MG63 (cell line): ENCODE results near the gene ABCB4. TPM values are rescaled to one million over a fixed set of nuclear protein-coding genes. Genes with fewer than 3 reads are reported as not detected.

Source experiments
- DNase-seq: peaks from one replicate; pipeline ENCODE4 v3.0.0-alpha.2; 2020
- H3K27me3 ChIP-seq: fragments of 250-450 bp; sonication (Bioruptor Pico); 2 replicates; pipeline ENCODE4 v1.5.1; 2020; ENCODE audit warnings: mild to moderate bottlenecking, moderate library complexity
- H3K36me3 ChIP-seq: fragments of 250-450 bp; sonication (Bioruptor Pico); 2 replicates; pipeline ENCODE4 v1.5.1; 2020; ENCODE audit warnings: mild to moderate bottlenecking, moderate library complexity
- H3K4me3 ChIP-seq: fragments of 250-450 bp; sonication (Bioruptor Pico); 2 replicates; pipeline ENCODE4 v1.5.1; 2020; ENCODE audit warnings: mild to moderate bottlenecking, moderate library complexity
- H3K9me3 ChIP-seq: fragments of 250-450 bp; sonication (Bioruptor Pico); 2 replicates; pipeline ENCODE4 v1.5.1; 2020; ENCODE audit warnings: mild to moderate bottlenecking, moderate library complexity
- total RNA-seq: library from RNA; depleted of rRNA; stranded (reverse); fragments of >200 nt; shearing (Covaris generic); gene quantifications from 2 replicates; pipeline ENCODE4 v1.2.3, GENCODE V29; 2014; ENCODE audit warnings: low replicate concordance

The ABCB4 gene
- total RNA-seq, 1 experiment from 2014 or later = 0.99 TPM

DNA sequence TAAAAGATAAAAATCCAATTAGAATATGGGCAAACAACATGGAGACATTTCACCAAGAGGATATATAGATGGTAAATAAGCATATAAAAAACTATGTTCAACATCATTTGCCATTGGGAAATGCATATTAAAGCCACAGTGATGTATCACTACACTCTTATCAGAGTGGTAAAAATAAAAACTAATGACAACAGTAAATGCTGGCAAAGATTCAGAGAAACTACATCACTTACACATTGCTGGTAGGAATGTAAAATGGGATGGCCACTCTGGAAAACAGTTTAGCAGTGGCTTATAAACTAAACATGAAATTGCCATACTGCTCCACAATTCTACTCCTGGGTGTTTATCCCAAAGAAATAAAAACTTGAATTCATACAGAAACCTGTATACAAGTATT, 70.8 kb downstream of the ABCB4 start:
- DNase-seq = no peak
- H3K9me3 ChIP-seq = no peaks in the 10 kb centered on the region
- no peaks in the 10 kb centered on the region for H3K27me3 ChIP-seq
- H3K4me3 ChIP-seq = no peak overlapping the region
- no peaks in the 10 kb centered on the region for H3K36me3 ChIP-seq

DNA sequence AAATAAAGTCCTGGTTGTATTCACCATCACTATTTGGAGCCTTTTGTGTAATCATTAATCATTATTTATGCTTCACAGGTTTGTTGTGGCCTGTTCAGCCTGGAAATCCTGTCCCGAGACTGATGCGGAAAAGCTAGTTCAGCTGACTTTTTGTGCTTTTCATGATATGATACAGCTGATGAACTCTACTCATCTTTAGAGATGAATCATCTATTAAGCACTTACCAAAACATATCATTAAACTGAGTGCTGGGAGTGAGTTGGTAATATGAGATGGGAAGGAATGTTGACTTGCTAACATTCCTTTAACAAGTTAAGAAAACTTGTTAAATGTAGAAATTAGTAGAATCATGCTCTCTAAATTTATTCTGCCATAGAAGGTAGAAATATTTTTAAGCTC, 77.0 kb downstream of the ABCB4 start:
- H3K4me3 ChIP-seq = no peak overlapping the region
- H3K9me3 ChIP-seq = no peaks in the 10 kb centered on the region
- no peaks in the 10 kb centered on the region for H3K27me3 ChIP-seq
- DNase-seq = no peak
- H3K36me3 ChIP-seq = no peaks in the 10 kb centered on the region

DNA sequence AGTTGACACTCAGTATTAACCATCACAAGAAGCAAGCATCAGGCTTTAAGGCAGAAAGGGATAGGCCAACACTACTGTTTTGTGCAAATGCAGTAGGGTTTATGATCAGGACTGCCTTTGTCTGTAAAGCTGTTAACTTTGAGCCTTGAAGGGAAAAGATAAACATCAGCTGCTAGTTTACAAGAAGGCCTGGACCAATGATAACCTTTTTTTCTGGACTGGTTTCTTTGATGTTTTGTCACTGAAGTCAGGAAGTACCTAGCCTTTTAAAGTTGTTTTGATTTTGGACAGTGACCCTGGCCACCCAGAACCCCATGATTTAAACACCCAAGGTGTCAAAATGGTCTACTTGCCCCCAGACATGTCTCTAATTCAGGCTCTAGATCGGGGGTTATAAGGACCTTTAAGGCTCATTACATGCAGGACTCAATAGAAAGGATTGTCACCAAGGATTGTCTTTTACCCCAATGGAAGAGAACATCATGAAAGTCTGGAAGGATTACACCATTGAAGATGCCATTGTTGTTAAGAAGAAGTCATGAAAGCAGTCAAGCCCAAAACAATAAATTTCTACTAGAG, 79.9 kb downstream of the ABCB4 start:
- H3K4me3 ChIP-seq = no peak overlapping the region
- H3K27me3 ChIP-seq = no peaks in the 10 kb centered on the region
- H3K36me3 ChIP-seq = no peaks in the 10 kb centered on the region
- H3K9me3 ChIP-seq = no peaks in the 10 kb centered on the region
- DNase-seq = no peak

DNA sequence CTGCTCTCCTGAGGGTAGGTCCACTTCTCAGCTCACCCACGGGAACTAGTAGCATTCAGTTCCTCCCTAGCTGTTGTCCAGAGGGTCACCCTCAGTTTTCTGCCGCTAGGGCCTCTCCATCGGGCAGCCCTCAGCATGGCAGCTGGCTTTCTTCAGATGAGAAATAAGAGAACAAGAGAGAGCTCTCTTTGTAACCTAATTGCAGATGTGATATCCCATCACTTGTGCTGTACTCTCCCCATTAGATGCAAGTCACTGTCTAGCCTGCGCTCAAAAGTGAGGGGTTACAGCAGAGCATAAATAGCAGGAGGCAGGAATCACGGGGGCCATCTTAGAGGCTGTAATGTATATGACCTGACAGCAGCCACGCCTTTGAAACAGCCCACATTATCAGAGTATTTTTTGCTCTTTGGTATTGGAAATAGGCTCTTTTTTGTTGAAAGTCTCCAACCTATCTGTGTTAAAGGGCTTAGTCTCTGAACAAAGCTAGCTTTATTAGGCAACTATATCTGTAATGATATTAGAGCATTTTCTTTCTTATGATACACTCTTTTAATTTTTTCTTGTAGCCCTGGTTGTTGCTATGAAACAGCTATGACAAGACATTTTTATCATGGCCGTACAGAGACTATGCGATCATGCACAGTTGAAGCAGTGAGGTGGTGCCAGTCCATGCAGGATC, 84.3 kb downstream of the ABCB4 start:
- Histone ChIP-seq H3K36me3 (no peaks in the 10 kb centered on the region), H3K4me3 (no peak overlapping the region), H3K9me3 (no peaks in the 10 kb centered on the region), H3K27me3 (no peaks in the 10 kb centered on the region)
- no peak for DNase-seq

DNA sequence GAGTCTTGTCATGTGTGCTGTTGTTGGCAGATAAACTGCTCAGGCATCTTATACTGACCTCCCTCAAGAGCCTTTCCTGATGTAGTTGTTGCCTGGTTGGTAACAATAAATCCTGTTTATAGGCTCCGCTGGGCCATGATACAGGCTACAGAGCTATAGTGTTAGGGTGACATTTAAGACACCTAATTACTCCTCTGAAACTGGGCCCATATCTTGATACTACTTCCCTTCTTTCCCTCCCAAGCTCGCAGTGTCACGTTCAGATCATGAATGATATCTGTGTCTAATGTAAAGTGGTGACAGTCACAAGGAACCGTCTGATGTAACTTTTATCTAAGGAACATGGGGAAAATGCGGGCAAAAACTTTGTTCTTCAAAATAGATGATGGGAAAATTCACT, 94.6 kb downstream of the ABCB4 start:
- no peaks in the 10 kb centered on the region for H3K27me3 ChIP-seq
- no peak overlapping the region for H3K4me3 ChIP-seq
- no peak for DNase-seq
- H3K36me3 ChIP-seq = no peaks in the 10 kb centered on the region
- H3K9me3 ChIP-seq = no peaks in the 10 kb centered on the region

DNA sequence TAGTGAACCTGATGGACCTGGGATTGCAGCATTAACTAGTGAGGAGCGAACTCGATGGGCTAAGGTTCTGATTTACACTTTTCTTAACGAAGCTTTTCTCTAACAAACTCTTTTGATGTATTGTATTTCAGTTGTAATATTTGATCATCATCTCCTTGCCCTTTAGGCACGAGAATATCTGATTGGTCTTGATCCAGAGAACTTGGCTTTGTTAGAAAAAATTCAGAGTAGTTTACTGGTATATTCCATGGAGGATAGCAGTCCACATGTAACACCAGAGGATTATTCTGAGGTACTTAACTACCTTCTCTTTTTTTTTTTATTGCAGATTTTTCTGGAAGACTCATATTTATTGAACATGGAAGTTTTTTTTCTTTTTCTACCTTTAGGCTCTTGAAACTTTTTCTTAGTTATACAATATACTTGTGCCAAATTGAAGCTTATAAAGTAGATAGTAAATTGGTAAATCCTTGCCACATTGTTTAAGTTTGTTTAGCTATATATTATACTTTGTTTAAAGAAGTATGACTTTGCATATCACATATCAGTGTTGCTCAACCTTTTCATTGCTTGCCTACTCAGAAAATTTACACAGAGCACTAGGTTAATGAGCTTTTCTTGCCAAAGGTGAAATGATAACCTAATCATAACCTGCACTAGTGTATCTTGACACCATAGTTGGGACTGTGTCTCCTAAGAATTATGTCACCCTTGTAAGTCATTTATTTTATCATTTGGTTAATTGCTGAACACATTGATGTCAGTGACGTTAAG, 99.6 kb downstream of the ABCB4 start:
- DNase-seq = no peak
- H3K4me3 ChIP-seq = no peak overlapping the region

DNA sequence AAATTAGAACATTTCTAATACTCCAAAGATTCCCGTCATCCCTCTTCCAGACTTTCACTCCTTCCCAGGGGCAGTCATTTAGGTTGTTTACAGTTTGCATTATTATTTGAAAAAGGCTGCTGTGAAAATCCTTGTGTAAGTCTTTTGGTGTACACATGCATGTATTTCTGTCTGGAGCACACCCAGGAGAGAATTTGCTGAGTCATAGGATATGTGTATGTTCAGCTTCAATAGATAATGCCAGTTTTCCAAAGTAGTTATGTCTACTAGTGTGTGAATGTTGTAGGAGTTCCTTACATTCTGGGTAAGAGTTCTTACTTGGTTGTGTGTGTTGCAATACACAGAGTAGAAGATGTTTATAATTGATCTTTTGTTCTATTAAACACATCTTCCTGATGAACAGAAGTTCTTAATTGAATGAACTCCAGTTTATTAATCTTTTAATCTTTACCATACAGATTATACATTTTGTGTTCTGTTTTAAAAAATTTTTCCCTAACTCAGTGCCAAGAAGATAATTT, 104.8 kb downstream of the ABCB4 start:
- Histone ChIP-seq H3K36me3 (no peaks in the 10 kb centered on the region; the same call in 1 of the 2 replicates), H3K4me3 (no peak overlapping the region), H3K27me3 (no peaks in the 10 kb centered on the region), H3K9me3 (no peaks in the 10 kb centered on the region)
- DNase-seq = peak; percentile 3

More for the DNA sequence above, 99.6 kb downstream of the ABCB4 start:
- Histone ChIP-seq H3K36me3 (no peaks in the 10 kb centered on the region; the same call in 1 of the 2 replicates), H3K27me3 (no peaks in the 10 kb centered on the region), H3K9me3 (no peaks in the 10 kb centered on the region)

DNA sequence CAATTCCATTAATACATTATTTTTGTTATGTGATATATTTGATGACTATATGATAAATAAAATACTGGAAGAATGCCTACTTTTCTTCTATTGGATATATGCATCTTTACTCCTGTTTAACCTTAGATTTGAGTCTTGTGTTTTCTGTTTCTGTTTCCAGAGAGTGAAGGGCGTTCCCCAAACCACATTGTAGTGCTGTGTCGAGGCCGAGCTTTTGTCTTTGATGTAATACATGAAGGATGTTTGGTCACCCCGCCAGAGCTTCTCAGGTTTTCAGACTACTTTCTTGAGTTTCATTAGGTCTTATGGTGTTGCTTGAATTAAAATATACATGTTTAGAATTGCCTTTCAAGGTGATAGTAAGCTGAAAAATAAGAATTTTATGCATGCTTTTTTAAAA, 106.3 kb downstream of the ABCB4 start:
- H3K4me3 ChIP-seq = no peak overlapping the region
- no peak for DNase-seq
- no peaks in the 10 kb centered on the region; the same call in 1 of the 2 replicates for H3K36me3 ChIP-seq
- no peaks in the 10 kb centered on the region for H3K27me3 ChIP-seq
- H3K9me3 ChIP-seq = no peaks in the 10 kb centered on the region

DNA sequence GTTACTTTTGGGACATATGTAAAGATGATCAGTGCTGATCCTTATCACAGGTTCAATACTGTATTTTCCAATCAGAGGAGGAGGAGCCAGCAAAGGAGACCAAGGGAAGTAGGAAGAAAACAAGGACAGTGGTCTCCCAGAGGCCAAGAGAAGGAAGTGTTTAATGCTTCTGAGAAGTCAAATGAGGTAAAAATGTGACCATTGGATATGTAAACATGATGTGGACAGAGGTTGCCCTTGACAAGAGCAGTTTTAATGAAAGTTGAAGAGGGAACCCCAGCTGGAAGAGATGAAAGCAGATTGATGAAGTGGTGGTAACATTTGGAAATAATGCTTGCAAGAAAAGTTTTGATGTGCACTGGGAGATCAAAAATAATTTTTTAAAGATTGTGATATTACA, 111.2 kb downstream of the ABCB4 start:
- Histone ChIP-seq H3K27me3 (no peaks in the 10 kb centered on the region), H3K9me3 (no peaks in the 10 kb centered on the region), H3K4me3 (no peak overlapping the region), H3K36me3 (peaks cover 2% of the 10 kb centered on the region; the same call in 1 of the 2 replicates)
- DNase-seq = no peak

DNA sequence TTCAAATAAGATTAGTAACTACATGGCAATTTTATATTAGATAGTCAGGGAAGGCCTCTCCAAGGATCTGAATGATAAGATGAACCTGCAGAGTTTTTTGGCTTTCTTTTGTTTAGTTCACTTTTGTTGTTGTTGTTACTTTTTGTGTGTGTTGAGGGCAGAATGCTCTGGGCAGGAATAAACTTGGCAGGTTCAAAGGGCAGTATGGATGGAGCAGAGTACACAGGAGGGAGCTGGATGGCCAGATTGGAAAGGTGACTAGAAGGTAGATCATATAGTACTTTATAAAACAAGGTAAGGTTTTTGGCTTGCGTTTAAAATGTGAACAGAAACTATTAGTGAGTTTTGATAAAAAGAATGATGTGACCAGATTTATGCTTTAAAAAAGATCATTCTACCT, 112.1 kb downstream of the ABCB4 start:
- Histone ChIP-seq H3K27me3 (no peaks in the 10 kb centered on the region), H3K36me3 (peaks cover 2% of the 10 kb centered on the region; the same call in 1 of the 2 replicates), H3K9me3 (no peaks in the 10 kb centered on the region), H3K4me3 (no peak overlapping the region)
- no peak for DNase-seq

DNA sequence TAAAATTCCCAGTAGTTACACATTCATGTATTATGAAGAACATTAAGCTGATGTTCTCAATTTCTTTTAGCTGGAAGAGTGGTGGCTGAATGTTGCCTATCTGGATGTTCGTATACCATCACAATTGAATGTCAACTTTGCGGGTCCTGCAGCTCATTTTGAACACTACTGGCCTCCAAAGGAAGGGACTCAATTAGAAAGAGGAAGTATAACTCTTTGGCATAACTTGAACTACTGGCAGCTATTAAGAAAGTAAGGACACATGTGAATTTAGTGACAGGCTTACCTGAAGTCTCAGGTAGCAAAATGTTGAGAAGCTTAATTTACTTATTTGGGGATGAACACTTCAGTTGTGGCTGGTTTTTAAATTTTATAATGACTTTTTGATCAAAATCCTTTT, 114.2 kb downstream of the ABCB4 start:
- Histone ChIP-seq H3K9me3 (peaks cover under 1% of the 10 kb centered on the region; the same call in 1 of the 2 replicates), H3K27me3 (no peaks in the 10 kb centered on the region), H3K36me3 (peaks cover 10% of the 10 kb centered on the region), H3K4me3 (no peak overlapping the region)
- DNase-seq = no peak

DNA sequence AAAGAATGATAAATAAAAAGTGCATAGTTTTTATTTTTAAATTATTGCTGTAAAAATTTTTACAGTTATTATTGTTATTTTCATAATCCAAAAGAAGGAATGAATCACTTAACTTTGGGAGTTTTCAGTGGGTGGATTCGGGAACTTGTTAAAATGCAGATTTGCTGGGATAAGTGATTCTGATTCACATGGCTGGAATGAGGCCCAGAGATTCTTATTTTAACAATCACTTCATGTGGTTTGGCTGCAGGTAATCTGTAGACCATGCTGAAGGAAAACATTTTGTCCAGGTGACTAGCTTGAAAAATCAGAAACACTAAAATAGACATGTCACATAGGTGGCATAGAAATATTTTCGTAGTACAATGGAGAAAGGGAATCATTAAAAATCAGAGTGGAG, 116.1 kb downstream of the ABCB4 start:
- peaks cover 18% of the 10 kb centered on the region for H3K36me3 ChIP-seq
- peak; percentile 5 for DNase-seq
- peaks cover 13% of the 10 kb centered on the region for H3K9me3 ChIP-seq
- no peak overlapping the region for H3K4me3 ChIP-seq
- H3K27me3 ChIP-seq = no peaks in the 10 kb centered on the region

DNA sequence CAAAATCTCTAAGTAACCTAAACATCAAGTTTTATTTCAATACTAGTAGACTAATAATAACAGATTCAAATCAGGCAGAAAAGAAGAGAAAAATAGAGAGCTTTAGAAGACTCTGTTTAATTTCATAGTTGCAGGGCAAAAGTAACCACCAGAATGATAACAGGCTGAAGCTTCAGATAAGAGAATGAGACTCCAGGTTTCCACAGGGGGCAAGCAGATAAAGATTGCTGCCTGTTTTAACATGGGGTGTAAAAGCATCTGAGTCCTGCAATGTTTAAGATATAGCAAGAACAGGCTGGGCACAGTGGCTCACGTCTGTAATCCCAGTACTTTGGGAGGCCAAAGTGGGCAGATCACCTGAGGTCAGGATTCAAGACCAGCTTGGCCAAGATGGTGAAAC, 119.0 kb downstream of the ABCB4 start:
- H3K4me3 ChIP-seq = no peak overlapping the region
- no peak for DNase-seq
- peaks cover 19% of the 10 kb centered on the region for H3K9me3 ChIP-seq
- H3K27me3 ChIP-seq = no peaks in the 10 kb centered on the region
- H3K36me3 ChIP-seq = peaks cover 24% of the 10 kb centered on the region

DNA sequence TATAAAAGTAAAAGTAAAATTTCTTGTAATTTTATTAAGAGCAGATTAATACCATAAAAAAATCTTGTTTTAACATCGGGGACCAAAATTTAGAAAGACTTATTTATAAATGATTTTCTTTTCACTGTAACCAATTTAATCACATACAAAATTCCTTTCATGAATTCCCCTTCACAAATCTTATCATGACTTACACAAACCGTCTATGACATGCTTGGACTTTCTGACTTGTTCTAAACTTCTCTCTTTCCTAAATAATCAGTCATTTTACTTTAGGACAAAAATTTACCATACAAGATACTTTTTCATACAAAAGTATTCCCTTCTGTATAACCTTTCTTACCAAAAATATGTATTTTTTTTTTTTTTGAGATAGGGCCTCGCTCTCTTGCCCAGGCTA, 120.7 kb downstream of the ABCB4 start:
- Histone ChIP-seq H3K27me3 (no peaks in the 10 kb centered on the region), H3K4me3 (no peak overlapping the region), H3K9me3 (peaks cover 19% of the 10 kb centered on the region), H3K36me3 (peaks cover 27% of the 10 kb centered on the region)
- DNase-seq = no peak
